A673 (cell line): Measurements from ENCODE around the gene IAH1. TPM values are rescaled to one million over a fixed set of nuclear protein-coding genes. Genes with fewer than 3 reads are reported as not detected.

Experiments used
- BruUV-seq: library from RNA; stranded (reverse); fragments of 400-500 nt; replicated peaks from 2 replicates; lab custom pipeline; 2021; lab: Mats Ljungman, UMichigan
- CTCF ChIA-PET: fragments of 300-600 bp; sonication (Branson Sonifier 250); formaldehyde crosslinking; loops from one replicate; lab custom pipeline; 2022; ENCODE audit warnings: antibody characterized with exemption; lab: Charles Lee
- POLR2A ChIA-PET: fragments of 300-600 bp; sonication (Branson Sonifier 250); formaldehyde crosslinking; loops from one replicate; lab custom pipeline; 2022; ENCODE audit warnings: antibody characterized with exemption; ENCODE audit not compliant: low non-redundant PET; lab: Charles Lee
- DNase-seq: peaks from one replicate; pipeline ENCODE4 v3.0.0-alpha.2; 2015; ENCODE audit warnings: low spot score
- H3K27ac ChIP-seq: fragments of 200-600 bp; sonication (generic); 2 replicates; pipeline ENCODE4 v1.5.1; 2016; ENCODE audit warnings: mixed run types, low read depth, mild to moderate bottlenecking, mixed read lengths, antibody characterized with exemption, low read length; ENCODE audit not compliant: poor library complexity, severe bottlenecking
- H3K27me3 ChIP-seq: fragments of 200-600 bp; sonication (generic); replicated peaks from 2 replicates; pipeline ENCODE4 v1.6.1; 2017; ENCODE audit warnings: mixed run types, low read depth, mild to moderate bottlenecking, mixed read lengths, antibody characterized with exemption, low read length; ENCODE audit not compliant: insufficient read depth, poor library complexity
- H3K36me3 ChIP-seq: fragments of 200-600 bp; sonication (generic); 2 replicates; pipeline ENCODE4 v1.6.1; 2016; ENCODE audit warnings: mixed run types, mild to moderate bottlenecking, mixed read lengths, antibody characterized with exemption, low read length; ENCODE audit not compliant: insufficient read depth, poor library complexity, severe bottlenecking
- H3K4me1 ChIP-seq: fragments of 200-600 bp; sonication (generic); 2 replicates; pipeline ENCODE4 v1.6.1; 2017; ENCODE audit warnings: mixed run types, mild to moderate bottlenecking, mixed read lengths, antibody characterized with exemption, low read length; ENCODE audit not compliant: insufficient read depth, poor library complexity, severe bottlenecking
- H3K4me3 ChIP-seq: fragments of 200-600 bp; sonication (generic); 2 replicates; pipeline ENCODE4 v1.5.1; 2016; ENCODE audit warnings: low read depth, mixed run types, mild to moderate bottlenecking, mixed read lengths, low read length; ENCODE audit not compliant: poor library complexity, severe bottlenecking
- H3K9me3 ChIP-seq: fragments of 200-600 bp; sonication (generic); 2 replicates; pipeline ENCODE4 v1.6.1; 2016; ENCODE audit warnings: mixed run types, low read depth, mild to moderate bottlenecking, mixed read lengths, antibody characterized with exemption, low read length; ENCODE audit not compliant: poor library complexity, severe bottlenecking
- EZH2 ChIP-seq: fragments of 200-600 bp; sonication (generic); IDR thresholded peaks from 2 replicates; pipeline ENCODE4 v1.6.1; 2017; ENCODE audit warnings: borderline replicate concordance, low read depth, mild to moderate bottlenecking, mixed read lengths, antibody characterized with exemption, low read length; ENCODE audit not compliant: poor library complexity, severe bottlenecking
- intact Hi-C: fragments of 100-400 bp; cut with micrococcal nuclease; formaldehyde crosslinking; loops from one replicate; pipeline ENCODE4 v1.10.0; 2022; ENCODE audit not compliant: unreplicated experiment
- total RNA-seq: library from RNA; stranded (reverse); gene quantifications from 2 replicates; pipeline ENCODE4 v1.2.3, GENCODE V29; 2021
- TF ChIP-seq, protein P1 (sequence below): fragments of 300-800, 200-600 bp; sonication (generic); conservative IDR thresholded peaks from 2 replicates; pipeline ENCODE4 v1.5.1; 2017; ENCODE audit warnings: low read depth, mild to moderate bottlenecking, antibody characterized with exemption, low read length, moderate library complexity, mixed read lengths

Gene IAH1
- total RNA-seq, 1 experiment from 2014 or later = 54.9 TPM

DNA sequence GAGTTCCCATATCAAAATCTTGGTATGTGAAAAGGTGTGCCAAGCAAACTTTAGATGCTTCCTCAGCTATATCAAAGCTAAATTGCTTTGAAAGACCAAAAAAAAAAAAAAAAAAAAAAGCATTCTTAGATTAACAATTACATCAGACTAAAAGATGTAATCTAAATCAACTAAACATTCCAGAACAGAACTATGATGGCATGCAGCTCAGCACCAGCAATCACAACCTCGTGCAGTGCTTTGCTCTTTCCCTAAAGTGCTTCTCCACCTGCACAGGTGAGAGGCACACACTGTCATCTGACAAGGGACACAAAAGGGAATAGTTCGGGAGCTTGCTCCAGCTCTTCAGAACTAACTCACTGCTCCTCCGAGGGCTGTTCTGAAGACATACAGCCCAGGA, 43.8 kb downstream of the IAH1 start:
- TF ChIP-seq, protein P1, sequence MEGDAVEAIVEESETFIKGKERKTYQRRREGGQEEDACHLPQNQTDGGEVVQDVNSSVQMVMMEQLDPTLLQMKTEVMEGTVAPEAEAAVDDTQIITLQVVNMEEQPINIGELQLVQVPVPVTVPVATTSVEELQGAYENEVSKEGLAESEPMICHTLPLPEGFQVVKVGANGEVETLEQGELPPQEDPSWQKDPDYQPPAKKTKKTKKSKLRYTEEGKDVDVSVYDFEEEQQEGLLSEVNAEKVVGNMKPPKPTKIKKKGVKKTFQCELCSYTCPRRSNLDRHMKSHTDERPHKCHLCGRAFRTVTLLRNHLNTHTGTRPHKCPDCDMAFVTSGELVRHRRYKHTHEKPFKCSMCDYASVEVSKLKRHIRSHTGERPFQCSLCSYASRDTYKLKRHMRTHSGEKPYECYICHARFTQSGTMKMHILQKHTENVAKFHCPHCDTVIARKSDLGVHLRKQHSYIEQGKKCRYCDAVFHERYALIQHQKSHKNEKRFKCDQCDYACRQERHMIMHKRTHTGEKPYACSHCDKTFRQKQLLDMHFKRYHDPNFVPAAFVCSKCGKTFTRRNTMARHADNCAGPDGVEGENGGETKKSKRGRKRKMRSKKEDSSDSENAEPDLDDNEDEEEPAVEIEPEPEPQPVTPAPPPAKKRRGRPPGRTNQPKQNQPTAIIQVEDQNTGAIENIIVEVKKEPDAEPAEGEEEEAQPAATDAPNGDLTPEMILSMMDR = no peak
- no peak for TF ChIP-seq EZH2
- no peak for DNase-seq
- H3K9me3 ChIP-seq = no peaks in the 10 kb centered on the region
- H3K4me1 ChIP-seq = no peaks in the 10 kb centered on the region
- no peak overlapping the region for H3K4me3 ChIP-seq
- CTCF ChIA-PET = no interaction called here
- POLR2A ChIA-PET = no interaction called here
- H3K27ac ChIP-seq = no peak overlapping the region
- intact Hi-C loops = no loop called here
- H3K27me3 ChIP-seq = no peaks in the 10 kb centered on the region
- no TSS peak for BruUV-seq
- H3K36me3 ChIP-seq = peaks cover 46% of the 10 kb centered on the region

DNA sequence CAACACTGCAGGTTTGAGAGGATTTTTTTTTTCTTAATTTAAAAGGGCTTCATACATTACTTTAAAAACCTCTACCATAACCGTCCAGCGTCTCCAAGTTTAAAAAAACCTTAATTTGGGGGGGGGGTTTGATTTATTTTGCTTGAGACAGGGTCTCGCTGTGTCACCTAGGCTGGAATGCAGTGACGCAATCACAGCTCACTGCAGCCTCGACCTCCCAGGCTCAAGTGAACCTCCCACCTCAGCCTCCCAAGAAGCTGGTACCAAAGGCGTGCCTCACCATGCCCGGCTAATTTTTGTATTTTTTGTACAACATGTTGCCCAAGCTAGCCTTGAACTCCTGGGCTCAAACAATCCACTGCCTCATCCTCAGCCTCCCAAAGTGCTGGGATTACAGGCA, 44.4 kb downstream of the IAH1 start:
- no TSS peak for BruUV-seq
- ChIA-PET POLR2A (no interaction called here), CTCF (no interaction called here)
- DNase-seq = no peak
- Histone ChIP-seq H3K27ac (no peak overlapping the region), H3K4me1 (no peaks in the 10 kb centered on the region), H3K9me3 (no peaks in the 10 kb centered on the region), H3K4me3 (no peak overlapping the region), H3K36me3 (peaks cover 44% of the 10 kb centered on the region), H3K27me3 (no peaks in the 10 kb centered on the region)
- no peak for TF ChIP-seq EZH2
- TF ChIP-seq, protein P1 = no peak
- intact Hi-C loops = no loop called here

DNA sequence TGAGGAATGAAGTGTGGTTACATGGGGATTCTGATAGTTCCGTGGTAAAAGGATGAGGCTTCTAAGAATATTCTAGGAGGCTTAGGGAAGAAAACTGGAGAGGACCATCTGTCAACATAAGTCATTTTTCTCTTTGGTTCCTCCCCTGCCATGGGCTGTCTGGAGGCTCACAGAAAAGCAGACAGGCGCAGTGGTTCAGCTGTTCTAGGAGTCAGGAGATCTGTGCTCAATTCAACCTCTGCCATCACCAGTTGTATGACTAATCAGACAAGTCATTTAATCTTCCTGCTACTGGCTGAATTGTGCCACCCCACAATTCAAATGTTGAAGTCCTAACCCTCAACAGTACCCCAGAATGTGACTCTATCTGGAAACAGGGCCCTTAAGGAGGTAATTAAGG, 44.9 kb downstream of the IAH1 start:
- BruUV-seq = no TSS peak
- H3K27ac ChIP-seq = no peak overlapping the region
- H3K36me3 ChIP-seq = peaks cover 47% of the 10 kb centered on the region
- no peaks in the 10 kb centered on the region for H3K9me3 ChIP-seq
- no peaks in the 10 kb centered on the region for H3K4me1 ChIP-seq
- no peaks in the 10 kb centered on the region for H3K27me3 ChIP-seq
- ChIA-PET CTCF (no interaction called here), POLR2A (no interaction called here)
- no peak overlapping the region for H3K4me3 ChIP-seq
- intact Hi-C loops = no loop called here
- no peak for DNase-seq
- TF ChIP-seq EZH2 = no peak
- TF ChIP-seq, protein P1 = no peak
